ENCODE data around the gene C16orf92.
"Not testable (repeated sequence)": the region's sequence is repeated elsewhere in the genome, so short reads cannot be mapped to it uniquely, and the experiment has no call there.

C16orf92 gene

GRCh38 chr16:30032083-30032819 is 9.3 kb downstream of the C16orf92 start:
- H3K9me3 Mint-ChIP-seq: no peaks in the 10 kb centered on the region
- H3K27ac Mint-ChIP-seq: no peak overlapping the region
- ATAC-seq (ENCODE audit: low read depth): peak; percentile 69
- peaks cover 44% of the 10 kb centered on the region for H3K27me3 Mint-ChIP-seq
- DNase-seq (ENCODE audit: low spot score in 2 of 2): peak; percentile 61
- no peak overlapping the region for H3K4me3 Mint-ChIP-seq
- no peaks in the 10 kb centered on the region for H3K36me3 Mint-ChIP-seq
- peaks cover 11% of the 10 kb centered on the region for H3K4me1 Mint-ChIP-seq

DNA sequence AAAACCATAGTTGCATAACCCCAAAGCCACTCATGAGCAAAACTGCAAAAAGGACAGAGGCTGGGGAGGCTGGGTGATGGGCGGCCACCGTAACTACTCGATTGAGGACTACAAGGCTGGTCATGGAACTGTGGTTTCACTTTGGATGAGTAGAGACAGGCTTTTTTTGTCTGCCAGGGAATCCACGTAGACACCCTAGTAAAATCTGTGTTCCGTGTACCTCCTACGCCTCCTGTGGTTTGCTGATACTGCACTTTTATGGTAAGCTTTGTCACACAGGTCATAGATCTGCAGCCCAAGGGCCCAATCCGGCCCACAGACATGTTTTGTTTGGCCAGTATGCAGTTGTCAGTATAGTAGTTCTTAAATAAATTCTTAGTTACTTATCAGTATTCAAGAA is 10.3 kb downstream of the C16orf92 start:
- H3K4me3 Mint-ChIP-seq: no peak overlapping the region
- H3K27me3 Mint-ChIP-seq: peaks cover 36% of the 10 kb centered on the region
- no peaks in the 10 kb centered on the region for H3K36me3 Mint-ChIP-seq
- H3K4me1 Mint-ChIP-seq: peaks cover 11% of the 10 kb centered on the region
- H3K9me3 Mint-ChIP-seq: no peaks in the 10 kb centered on the region
- no peak overlapping the region for H3K27ac Mint-ChIP-seq
- ATAC-seq (ENCODE audit: low read depth) (peak; percentile 23), DNase-seq (ENCODE audit: low spot score in 2 of 2) (no peak)

DNA sequence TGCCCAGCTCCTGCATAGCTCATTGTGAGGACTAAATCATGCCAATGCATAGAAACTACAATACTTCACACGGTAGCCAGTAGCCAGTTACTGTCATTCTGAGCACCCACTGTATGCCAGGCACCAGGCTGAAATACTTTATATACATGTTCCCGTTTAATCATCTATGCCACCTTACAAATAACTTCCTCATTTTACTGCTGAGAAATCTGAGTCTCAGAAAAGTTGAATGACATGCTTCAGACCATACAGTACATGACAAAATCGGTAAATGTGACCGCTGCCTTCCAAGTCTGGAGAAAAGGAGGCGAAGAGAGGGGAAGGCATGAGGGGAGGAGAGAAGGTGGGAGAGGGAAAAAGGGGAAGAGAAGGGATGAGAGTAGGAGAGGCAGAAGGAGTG is 17.2 kb downstream of the C16orf92 start:
- Mint-ChIP-seq H3K4me1 (peaks cover 6% of the 10 kb centered on the region), H3K9me3 (no peaks in the 10 kb centered on the region), H3K4me3 (no peak overlapping the region), H3K27me3 (peaks cover 12% of the 10 kb centered on the region), H3K27ac (peak overlapping the region; percentile 0), H3K36me3 (no peaks in the 10 kb centered on the region)
- no peak for DNase-seq (ENCODE audit: low spot score in 2 of 2)
- ATAC-seq (ENCODE audit: low read depth): peak; percentile 90

- peaks cover 11% of the 10 kb centered on the region for H3K27me3 Mint-ChIP-seq
- not testable (repeated sequence) for H3K4me3 Mint-ChIP-seq; ATAC-seq (ENCODE audit: low read depth); H3K4me1 Mint-ChIP-seq; H3K36me3 Mint-ChIP-seq; DNase-seq (ENCODE audit: low spot score in 2 of 2); H3K9me3 Mint-ChIP-seq
- peak overlapping the region; percentile 0 for H3K27ac Mint-ChIP-seq
Observed at GRCh38 chr16:30040690-30041089, 17.7 kb downstream of the C16orf92 start.

DNA sequence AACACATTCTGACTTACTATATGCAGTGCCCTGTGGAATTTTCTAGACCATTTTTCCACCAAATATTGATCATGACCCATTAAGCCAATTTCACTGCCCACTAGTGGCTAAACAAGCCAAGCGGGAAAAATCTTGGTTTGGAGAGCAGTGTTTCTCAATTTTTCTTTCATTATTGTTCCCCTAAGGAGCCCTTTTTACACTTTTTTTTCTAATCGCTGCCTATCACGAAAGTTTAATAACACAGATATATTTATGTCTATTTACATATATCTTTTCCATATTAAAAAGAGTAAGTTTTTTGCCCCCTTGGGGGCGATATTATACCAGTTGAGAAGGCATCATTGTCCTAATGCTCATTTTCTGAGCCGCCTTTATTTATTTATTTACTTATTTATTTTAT is 18.8 kb downstream of the C16orf92 start:
- Mint-ChIP-seq H3K27ac (no peak overlapping the region), H3K4me3 (no peak overlapping the region), H3K27me3 (peaks cover 13% of the 10 kb centered on the region), H3K4me1 (peaks cover 9% of the 10 kb centered on the region), H3K9me3 (no peaks in the 10 kb centered on the region), H3K36me3 (no peaks in the 10 kb centered on the region)
- ATAC-seq (ENCODE audit: low read depth): no peak
- DNase-seq (ENCODE audit: low spot score in 2 of 2): no peak

DNA sequence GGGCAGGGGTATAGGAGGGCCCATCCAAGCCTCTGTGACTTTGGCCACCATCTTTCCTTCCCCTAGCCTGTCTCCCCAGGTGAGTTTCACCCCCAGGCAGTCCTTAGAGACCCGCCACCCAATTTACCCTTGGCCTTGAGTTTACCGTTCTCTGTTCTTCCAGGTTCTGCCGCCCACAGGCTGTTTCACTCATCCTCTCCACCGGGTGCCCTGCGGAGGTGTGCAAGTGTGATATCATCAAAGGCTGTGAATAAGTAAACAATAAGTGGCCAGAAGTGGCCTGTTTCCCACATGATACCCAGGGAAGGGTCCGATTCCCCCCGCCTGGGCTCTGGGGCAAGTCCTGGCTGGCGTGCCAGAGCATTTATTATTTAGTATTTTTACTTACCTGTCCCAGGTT is 23.2 kb downstream of the C16orf92 start:
- Mint-ChIP-seq H3K27me3 (peaks cover 8% of the 10 kb centered on the region), H3K9me3 (no peaks in the 10 kb centered on the region), H3K4me3 (no peak overlapping the region), H3K4me1 (peaks cover 6% of the 10 kb centered on the region), H3K36me3 (no peaks in the 10 kb centered on the region), H3K27ac (no peak overlapping the region)
- DNase-seq (ENCODE audit: low spot score in 2 of 2) (no peak), ATAC-seq (ENCODE audit: low read depth) (no peak)

- no peak overlapping the region for H3K4me3 Mint-ChIP-seq
- H3K27me3 Mint-ChIP-seq: peaks cover 8% of the 10 kb centered on the region
- no peaks in the 10 kb centered on the region for H3K36me3 Mint-ChIP-seq
- ATAC-seq (ENCODE audit: low read depth) (no peak), DNase-seq (ENCODE audit: low spot score in 2 of 2) (no peak)
- H3K27ac Mint-ChIP-seq: no peak overlapping the region
- peaks cover 6% of the 10 kb centered on the region for H3K4me1 Mint-ChIP-seq
- H3K9me3 Mint-ChIP-seq: no peaks in the 10 kb centered on the region
Observed at GRCh38 chr16:30046588-30046987, 23.6 kb downstream of the C16orf92 start.

DNA sequence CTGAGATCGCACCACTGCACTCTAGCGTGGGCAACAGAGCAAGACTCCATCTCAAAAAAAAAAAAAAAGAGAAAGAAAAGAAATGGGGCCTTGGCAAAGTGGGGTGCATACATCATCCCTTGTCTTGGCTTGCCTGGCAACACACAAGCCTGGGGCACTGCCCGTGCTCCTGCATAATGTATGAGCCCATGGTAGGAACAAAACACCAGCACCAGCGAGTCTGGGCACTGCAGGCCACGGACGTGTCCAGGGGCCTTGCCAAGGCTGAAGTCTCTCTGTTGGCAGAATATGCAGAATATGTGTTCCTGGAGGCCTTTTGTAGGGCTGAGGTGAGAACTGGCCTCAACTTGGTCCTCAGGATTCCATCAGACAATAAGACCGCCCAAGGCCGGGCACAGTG is 26.9 kb downstream of the C16orf92 start:
- Mint-ChIP-seq H3K27me3 (peaks cover 9% of the 10 kb centered on the region), H3K36me3 (no peaks in the 10 kb centered on the region), H3K9me3 (no peaks in the 10 kb centered on the region), H3K4me1 (peaks cover 10% of the 10 kb centered on the region), H3K4me3 (no peak overlapping the region), H3K27ac (no peak overlapping the region)
- DNase-seq (ENCODE audit: low spot score in 2 of 2) (no peak), ATAC-seq (ENCODE audit: low read depth) (no peak)

GRCh38 chr16:30051518-30051917 is 28.5 kb downstream of the C16orf92 start:
- no peaks in the 10 kb centered on the region for H3K36me3 Mint-ChIP-seq
- H3K27me3 Mint-ChIP-seq: peaks cover 4% of the 10 kb centered on the region
- H3K4me1 Mint-ChIP-seq: peaks cover 4% of the 10 kb centered on the region
- H3K4me3 Mint-ChIP-seq: peak overlapping the region; percentile 65
- no peak for ATAC-seq (ENCODE audit: low read depth)
- H3K9me3 Mint-ChIP-seq: no peaks in the 10 kb centered on the region
- no peak for DNase-seq (ENCODE audit: low spot score in 2 of 2)
- no peak overlapping the region for H3K27ac Mint-ChIP-seq

- H3K4me1 Mint-ChIP-seq: peaks cover 4% of the 10 kb centered on the region
- DNase-seq (ENCODE audit: low spot score in 2 of 2) (peak; percentile 81 to 83), ATAC-seq (ENCODE audit: low read depth) (peak; percentile 88)
- H3K4me3 Mint-ChIP-seq: peak overlapping the region; percentile 87
- H3K36me3 Mint-ChIP-seq: no peaks in the 10 kb centered on the region
- peak overlapping the region; percentile 83 for H3K27ac Mint-ChIP-seq
- H3K9me3 Mint-ChIP-seq: no peaks in the 10 kb centered on the region
- peaks cover 2% of the 10 kb centered on the region for H3K27me3 Mint-ChIP-seq
Observed at GRCh38 chr16:30052671-30053372, 29.8 kb downstream of the C16orf92 start.

GRCh38 chr16:30053376-30054015 is 30.5 kb downstream of the C16orf92 start:
- no peaks in the 10 kb centered on the region for H3K9me3 Mint-ChIP-seq
- H3K4me3 Mint-ChIP-seq: peak overlapping the region; percentile 87
- H3K4me1 Mint-ChIP-seq: peaks cover 4% of the 10 kb centered on the region
- H3K27ac Mint-ChIP-seq: peak overlapping the region; percentile 83
- ATAC-seq (ENCODE audit: low read depth) (peak; percentile 13), DNase-seq (ENCODE audit: low spot score in 2 of 2) (no peak)
- peaks cover 2% of the 10 kb centered on the region for H3K27me3 Mint-ChIP-seq
- H3K36me3 Mint-ChIP-seq: no peaks in the 10 kb centered on the region

GRCh38 chr16:30054451-30054850 is 31.5 kb downstream of the C16orf92 start:
- peak overlapping the region; percentile 44 for H3K4me3 Mint-ChIP-seq
- no peak for ATAC-seq (ENCODE audit: low read depth)

DNA sequence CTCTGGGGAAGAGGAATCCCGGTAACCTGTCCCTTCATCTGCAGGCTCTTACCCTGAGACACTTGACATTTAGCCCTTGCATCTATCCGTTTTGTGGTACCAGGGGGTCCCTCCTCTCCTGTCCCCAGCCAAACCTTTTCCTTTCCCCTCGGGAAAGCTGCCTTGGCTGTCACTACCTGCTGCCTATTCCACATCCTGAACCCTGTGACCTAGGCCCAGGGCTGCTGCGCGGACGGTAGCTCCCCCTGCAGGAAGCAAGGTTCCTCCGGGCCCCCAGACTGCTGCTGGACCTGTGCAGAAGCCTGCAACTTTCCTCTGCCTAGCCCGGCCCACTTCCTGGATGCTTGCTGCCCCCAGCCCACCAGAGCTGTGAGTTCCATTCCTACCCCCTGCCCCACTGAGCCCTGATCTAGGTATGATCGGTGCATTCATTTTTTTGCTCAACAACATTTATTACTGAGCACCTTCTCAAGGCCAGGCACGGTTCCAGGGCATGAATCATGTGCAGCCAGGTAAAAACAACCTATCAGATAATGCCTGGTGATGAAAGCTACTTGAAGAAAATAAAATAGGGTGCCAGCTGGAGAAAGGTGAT is 32.1 kb downstream of the C16orf92 start:
- Mint-ChIP-seq H3K4me3 (peak overlapping the region; percentile 30), H3K9me3 (no peaks in the 10 kb centered on the region), H3K4me1 (peaks cover 4% of the 10 kb centered on the region), H3K27ac (no peak overlapping the region), H3K36me3 (no peaks in the 10 kb centered on the region), H3K27me3 (peaks cover 2% of the 10 kb centered on the region)
- ATAC-seq (ENCODE audit: low read depth): peak; percentile 56
- DNase-seq (ENCODE audit: low spot score in 2 of 2): no peak

More at GRCh38 chr16:30054451-30054850, 31.5 kb downstream of the C16orf92 start:
- H3K36me3 Mint-ChIP-seq: no peaks in the 10 kb centered on the region
- no peak for DNase-seq (ENCODE audit: low spot score in 2 of 2)
- H3K27ac Mint-ChIP-seq: no peak overlapping the region
- H3K27me3 Mint-ChIP-seq: peaks cover 2% of the 10 kb centered on the region
- no peaks in the 10 kb centered on the region for H3K9me3 Mint-ChIP-seq
- H3K4me1 Mint-ChIP-seq: peaks cover 4% of the 10 kb centered on the region

- no peak overlapping the region for H3K27ac Mint-ChIP-seq
- H3K4me3 Mint-ChIP-seq: no peak overlapping the region
- H3K36me3 Mint-ChIP-seq: no peaks in the 10 kb centered on the region
- H3K9me3 Mint-ChIP-seq: no peaks in the 10 kb centered on the region
- H3K4me1 Mint-ChIP-seq: peaks cover 4% of the 10 kb centered on the region
- H3K27me3 Mint-ChIP-seq: no peaks in the 10 kb centered on the region
- ATAC-seq (ENCODE audit: low read depth): no peak
- DNase-seq (ENCODE audit: low spot score in 2 of 2): no peak
Observed at GRCh38 chr16:30060346-30060745, 37.3 kb downstream of the C16orf92 start.
